AG04449 (cell line): ENCODE measurements around the gene ZNF17.

ENCODE experiments used
- CTCF ChIA-PET: fragments of 350-600 bp; formaldehyde crosslinking; extraction: SDS; loops from one replicate; lab custom pipeline; 2021; ENCODE audit warnings: antibody characterized with exemption; lab: Yijun Ruan, JAX
- POLR2A ChIA-PET: fragments of 400-600, 350-600 bp; formaldehyde crosslinking; extraction: SDS; loops from one replicate; lab custom pipeline; 2020; ENCODE audit warnings: antibody characterized with exemption, inconsistent platforms; lab: Yijun Ruan, JAX
- DNase-seq: peaks from one replicate; pipeline ENCODE4 v3.0.0-alpha.2; 2010; ENCODE audit warnings: low read depth, low spot score
- H3K4me3 ChIP-seq: 2 replicates; pipeline ENCODE4 v1.5.1; 2011; ENCODE audit warnings: low read depth, mild to moderate bottlenecking, control low read depth, low read length
- TF ChIP-seq, protein P1 (sequence below): IDR thresholded peaks from one replicate; pipeline ENCODE4 v1.5.1; 2011; ENCODE audit warnings: mild to moderate bottlenecking, moderate library complexity, low read length, control low read depth, inconsistent platforms; ENCODE audit not compliant: insufficient read depth; ENCODE audit errors: missing control alignments

ZNF17 gene

DNA sequence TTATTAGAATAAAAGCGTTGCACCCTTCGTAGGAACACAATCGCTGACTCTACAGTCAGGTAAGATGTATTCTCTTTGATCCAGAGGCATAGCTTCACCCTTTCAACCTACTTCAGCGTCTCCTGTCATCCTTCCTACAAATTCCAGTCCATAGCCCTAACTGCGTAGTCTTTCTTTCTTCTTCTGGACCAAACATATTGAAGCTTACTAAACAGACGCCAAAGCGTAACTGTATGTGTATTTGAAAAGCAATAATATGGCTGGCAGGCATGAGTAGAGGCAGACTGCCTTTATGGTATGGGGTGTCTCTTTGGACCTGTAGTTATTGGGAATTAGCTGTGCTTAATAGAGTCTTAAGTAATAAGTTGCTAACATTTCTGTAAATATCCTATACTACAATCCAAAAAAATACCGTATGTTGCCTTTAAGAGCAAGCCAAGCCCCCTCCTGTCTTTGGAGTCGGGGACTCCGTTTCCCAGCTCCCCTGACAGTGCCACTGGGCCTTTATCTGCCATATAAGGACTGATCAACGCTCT is 21.7 kb upstream of the ZNF17 start:
- TF ChIP-seq, protein P1, sequence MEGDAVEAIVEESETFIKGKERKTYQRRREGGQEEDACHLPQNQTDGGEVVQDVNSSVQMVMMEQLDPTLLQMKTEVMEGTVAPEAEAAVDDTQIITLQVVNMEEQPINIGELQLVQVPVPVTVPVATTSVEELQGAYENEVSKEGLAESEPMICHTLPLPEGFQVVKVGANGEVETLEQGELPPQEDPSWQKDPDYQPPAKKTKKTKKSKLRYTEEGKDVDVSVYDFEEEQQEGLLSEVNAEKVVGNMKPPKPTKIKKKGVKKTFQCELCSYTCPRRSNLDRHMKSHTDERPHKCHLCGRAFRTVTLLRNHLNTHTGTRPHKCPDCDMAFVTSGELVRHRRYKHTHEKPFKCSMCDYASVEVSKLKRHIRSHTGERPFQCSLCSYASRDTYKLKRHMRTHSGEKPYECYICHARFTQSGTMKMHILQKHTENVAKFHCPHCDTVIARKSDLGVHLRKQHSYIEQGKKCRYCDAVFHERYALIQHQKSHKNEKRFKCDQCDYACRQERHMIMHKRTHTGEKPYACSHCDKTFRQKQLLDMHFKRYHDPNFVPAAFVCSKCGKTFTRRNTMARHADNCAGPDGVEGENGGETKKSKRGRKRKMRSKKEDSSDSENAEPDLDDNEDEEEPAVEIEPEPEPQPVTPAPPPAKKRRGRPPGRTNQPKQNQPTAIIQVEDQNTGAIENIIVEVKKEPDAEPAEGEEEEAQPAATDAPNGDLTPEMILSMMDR = no peak
- peak overlapping the region; percentile 9 for H3K4me3 ChIP-seq
- DNase-seq = no peak
- ChIA-PET CTCF (interaction anchor here (0.6 to 1.5 kb wide), 4 partner anchors 15 to 878 kb away, joined by 3 to 7 read pairs (median 3); no protein-coding TSS in a partner anchor), POLR2A (interaction anchor here (0.6 kb wide), 2 partner anchors 26 to 27 kb away, joined by 3 to 4 read pairs; no protein-coding TSS in a partner anchor)

GRCh38 chr19:57389730-57390598 is 21.0 kb upstream of the ZNF17 start, which contains the start of gene ZNF548:
Gene ZNF548, plus strand, starts transcription at chr19:57389854. Its CDS starts 246 bp downstream, at chr19:57390100.
- ChIA-PET POLR2A (interaction anchor here (0.6 kb wide), 2 partner anchors 25 to 27 kb away, joined by 3 to 4 read pairs; no protein-coding TSS in a partner anchor), CTCF (interaction anchor here (0.7 to 1.5 kb wide), 3 partner anchors 14 to 22 kb away, joined by 3 to 7 read pairs (median 3); no protein-coding TSS in a partner anchor)
- TF ChIP-seq, protein P1 = peak; percentile 18
- peak within 1 kb of the TSS; percentile 87 for H3K4me3 ChIP-seq
- peak; percentile 97 for DNase-seq

DNA sequence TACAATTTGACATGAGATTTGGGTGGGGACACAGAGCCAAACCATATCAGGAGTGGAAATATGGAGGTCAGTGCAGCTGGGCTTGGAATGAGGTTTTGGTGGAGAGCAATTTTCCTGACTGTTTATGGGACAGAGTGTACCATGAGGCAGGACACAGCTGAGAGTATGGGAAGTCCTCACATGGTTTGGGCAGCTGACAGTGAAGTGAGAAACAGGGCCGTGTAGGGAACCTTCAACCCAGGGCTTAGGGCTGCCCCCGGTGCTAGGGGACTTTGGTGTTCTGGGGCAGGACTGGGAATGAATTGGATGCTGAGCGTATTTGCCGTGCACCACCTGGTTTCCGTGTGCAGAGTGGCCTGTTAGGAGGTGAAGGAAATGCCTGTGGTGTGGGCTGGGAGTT is 15.3 kb upstream of the ZNF17 start:
- CTCF ChIA-PET = no interaction called here

DNA sequence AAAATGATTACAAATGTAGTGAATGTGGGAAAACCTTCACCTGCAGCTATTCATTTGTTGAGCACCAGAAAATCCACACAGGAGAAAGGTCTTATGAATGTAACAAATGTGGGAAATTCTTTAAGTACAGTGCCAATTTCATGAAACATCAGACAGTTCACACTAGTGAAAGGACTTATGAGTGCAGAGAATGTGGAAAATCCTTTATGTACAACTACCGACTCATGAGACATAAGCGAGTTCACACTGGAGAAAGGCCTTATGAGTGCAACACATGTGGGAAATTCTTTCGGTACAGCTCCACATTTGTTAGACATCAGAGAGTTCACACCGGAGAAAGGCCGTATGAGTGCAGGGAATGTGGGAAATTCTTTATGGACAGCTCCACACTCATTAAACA is 12.1 kb upstream of the ZNF17 start:
- no peak for DNase-seq
- TF ChIP-seq, protein P1 = no peak
- no peak overlapping the region for H3K4me3 ChIP-seq
- POLR2A ChIA-PET = no interaction called here
- CTCF ChIA-PET = interaction anchor here (0.8 to 1.5 kb wide), 2 partner anchors 8 to 757 kb away, joined by 3 to 7 read pairs; no protein-coding TSS in a partner anchor

More for the DNA sequence above, 15.3 kb upstream of the ZNF17 start:
- POLR2A ChIA-PET = no interaction called here
- DNase-seq = no peak
- TF ChIP-seq, protein P1 = no peak
- H3K4me3 ChIP-seq = no peak overlapping the region

GRCh38 chr19:57403737-57404563 is 7.0 kb upstream of the ZNF17 start:
- DNase-seq = no peak
- ChIA-PET POLR2A (interaction anchor here (0.6 kb wide), 1 partner anchor 943 kb away, joined by 3 read pairs; no protein-coding TSS in a partner anchor), CTCF (interaction anchor here (0.8 to 1.2 kb wide), 3 partner anchors 10 to 15 kb away, joined by 3 read pairs; partner anchors contain the start of gene ZNF548)
- H3K4me3 ChIP-seq = no peak overlapping the region
- TF ChIP-seq, protein P1 = no peak
